Dendritic cell treated with granulocyte-macrophage colony-stimulating factor and Interleukin-4, amounts not matched to agents 40 ng/mL and 50 ng/mL, for 4 days (primary cell): ENCODE measurements around the gene LRIG2.
"Not testable (repeated sequence)": the region's sequence is repeated elsewhere in the genome, so short reads cannot be mapped to it uniquely, and the experiment has no call there.

Experiments
- H3K27ac Mint-ChIP-seq: one replicate; pipeline ENCODE4 v1.8.0; 2022; ENCODE audit warnings: mild to moderate bottlenecking, mixed read lengths
- H3K27me3 Mint-ChIP-seq: one replicate; pipeline ENCODE4 v1.8.0; 2022; ENCODE audit warnings: mild to moderate bottlenecking, mixed read lengths
- H3K36me3 Mint-ChIP-seq: one replicate; pipeline ENCODE4 v1.8.0; 2022; ENCODE audit warnings: low read depth, mixed read lengths
- H3K4me1 Mint-ChIP-seq: one replicate; pipeline ENCODE4 v1.8.0; 2022; ENCODE audit warnings: low read depth, mixed read lengths
- H3K4me3 Mint-ChIP-seq: one replicate; pipeline ENCODE4 v1.8.0; 2022; ENCODE audit warnings: mild to moderate bottlenecking, moderate library complexity, mixed read lengths
- H3K9me3 Mint-ChIP-seq: one replicate; pipeline ENCODE4 v1.8.0; 2022; ENCODE audit warnings: mixed read lengths
- intact Hi-C: fragments of 100-400 bp; cut with micrococcal nuclease; formaldehyde crosslinking; loops from one replicate; pipeline ENCODE4 v1.15.0; 2022

Gene LRIG2

GRCh38 chr1:113072757-113073478 is at the start of gene LRIG2:
Gene LRIG2 (plus strand): TSS chr1:113073198. CDS start chr1:113073407, 209 bp downstream.
- H3K4me1 Mint-ChIP-seq: peaks cover 26% of the 10 kb centered on the region
- intact Hi-C loops: loop anchor here (2.0 to 5.0 kb wide), 2 partner anchors 116 to 358 kb away; partner anchors contain the start of genes PPM1J and SLC16A1
- no peaks in the 10 kb centered on the region for H3K9me3 Mint-ChIP-seq

GRCh38 chr1:113023316-113023715 is 49.7 kb upstream of the LRIG2 start:
- H3K9me3 Mint-ChIP-seq: not testable (repeated sequence)

More at GRCh38 chr1:113072757-113073478, at the start of gene LRIG2:
- H3K27me3 Mint-ChIP-seq: no peaks in the 10 kb centered on the region
- H3K36me3 Mint-ChIP-seq: peaks cover 39% of the 10 kb centered on the region
- H3K27ac Mint-ChIP-seq: peak within 1 kb of the TSS; percentile 96
- H3K4me3 Mint-ChIP-seq: peak within 1 kb of the TSS; percentile 92

DNA sequence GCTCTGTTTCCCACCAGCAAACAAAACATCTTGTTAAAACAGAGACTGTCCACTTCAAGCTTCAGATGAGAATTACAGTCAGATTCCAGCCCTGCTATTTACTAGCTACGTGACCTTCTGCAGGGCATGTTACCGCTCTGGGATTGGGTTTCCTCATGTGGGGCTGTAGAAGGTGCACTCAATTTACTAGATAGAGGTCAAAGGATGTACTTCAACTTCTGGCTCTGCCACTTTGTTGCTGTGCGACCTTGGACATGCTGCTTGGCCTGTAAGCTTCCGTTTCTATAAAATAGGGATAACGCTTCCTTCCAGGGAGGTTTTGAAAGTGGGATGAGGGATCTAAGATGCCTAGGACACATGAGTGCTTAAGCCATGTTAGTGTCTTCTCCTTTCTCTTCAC is 46.0 kb upstream of the LRIG2 start:
- Mint-ChIP-seq H3K4me3 (no peak overlapping the region), H3K27me3 (no peaks in the 10 kb centered on the region), H3K27ac (no peak overlapping the region), H3K36me3 (no peaks in the 10 kb centered on the region), H3K9me3 (no peaks in the 10 kb centered on the region), H3K4me1 (peaks cover 18% of the 10 kb centered on the region)
- intact Hi-C loops: no loop called here

More at GRCh38 chr1:113023316-113023715, 49.7 kb upstream of the LRIG2 start:
- intact Hi-C loops, H3K27ac Mint-ChIP-seq, H3K4me3 Mint-ChIP-seq, H3K4me1 Mint-ChIP-seq, H3K36me3 Mint-ChIP-seq, H3K27me3 Mint-ChIP-seq: not testable (repeated sequence)

GRCh38 chr1:113027449-113027848 is 45.5 kb upstream of the LRIG2 start:
- no peak overlapping the region for H3K27ac Mint-ChIP-seq
- no peaks in the 10 kb centered on the region for H3K27me3 Mint-ChIP-seq
- no peak overlapping the region for H3K4me3 Mint-ChIP-seq

DNA sequence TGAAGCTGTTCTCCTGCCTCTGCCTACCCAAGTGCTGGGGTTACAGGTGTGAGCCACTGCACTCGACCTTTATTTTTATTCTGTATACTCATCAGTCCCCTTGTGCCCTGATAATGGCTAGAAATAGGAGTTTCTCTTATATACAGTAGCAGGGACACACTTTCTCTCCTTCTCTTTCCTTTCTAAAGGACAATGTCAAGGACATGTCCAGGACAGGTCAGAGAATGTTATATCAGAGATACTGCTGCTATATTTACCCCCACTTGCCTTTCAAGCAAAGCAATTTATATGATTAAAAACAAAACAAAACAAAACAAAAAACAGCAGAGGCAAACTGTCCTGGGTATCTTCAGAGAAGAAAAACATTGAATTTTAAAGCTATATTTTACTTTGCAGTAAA is 43.2 kb upstream of the LRIG2 start:
- Mint-ChIP-seq H3K4me3 (no peak overlapping the region), H3K9me3 (no peaks in the 10 kb centered on the region), H3K4me1 (peaks cover 18% of the 10 kb centered on the region), H3K27ac (no peak overlapping the region), H3K36me3 (no peaks in the 10 kb centered on the region), H3K27me3 (no peaks in the 10 kb centered on the region)
- intact Hi-C loops: no loop called here

More at GRCh38 chr1:113027449-113027848, 45.5 kb upstream of the LRIG2 start:
- Mint-ChIP-seq H3K4me1 (peaks cover 18% of the 10 kb centered on the region), H3K36me3 (no peaks in the 10 kb centered on the region), H3K9me3 (no peaks in the 10 kb centered on the region)
- intact Hi-C loops: no loop called here

- no peaks in the 10 kb centered on the region for H3K9me3 Mint-ChIP-seq
- H3K27ac Mint-ChIP-seq: peak overlapping the region; percentile 17
- intact Hi-C loops: no loop called here
These were observed 41.6 kb upstream of the LRIG2 start for GRCh38 chr1:113031171-113031933.

DNA sequence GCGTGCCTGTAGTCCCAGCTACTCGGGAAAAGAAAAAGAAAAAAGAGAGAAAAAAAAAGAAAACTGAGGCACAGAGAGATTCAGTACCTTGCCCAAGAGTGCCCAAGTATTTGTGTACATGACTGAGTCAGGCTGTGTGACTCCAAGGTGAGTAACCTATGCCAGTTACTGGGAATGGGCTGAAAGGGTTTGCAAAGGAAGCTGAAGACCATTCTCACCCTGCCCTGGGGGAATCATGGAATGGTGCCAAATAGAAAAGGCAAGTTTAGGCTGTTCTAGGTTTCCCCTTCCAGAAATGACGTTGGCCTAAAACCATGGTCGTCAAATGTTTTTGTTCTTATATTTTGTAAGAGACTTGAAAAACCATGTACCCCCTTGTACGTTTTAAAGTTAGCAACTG is 37.9 kb upstream of the LRIG2 start:
- H3K4me1 Mint-ChIP-seq: peaks cover 13% of the 10 kb centered on the region
- peaks cover 6% of the 10 kb centered on the region for H3K27me3 Mint-ChIP-seq
- no peak overlapping the region for H3K27ac Mint-ChIP-seq
- intact Hi-C loops: no loop called here
- no peaks in the 10 kb centered on the region for H3K9me3 Mint-ChIP-seq
- no peaks in the 10 kb centered on the region for H3K36me3 Mint-ChIP-seq
- H3K4me3 Mint-ChIP-seq: no peak overlapping the region

More at GRCh38 chr1:113031171-113031933, 41.6 kb upstream of the LRIG2 start:
- H3K36me3 Mint-ChIP-seq: no peaks in the 10 kb centered on the region
- H3K4me1 Mint-ChIP-seq: peaks cover 18% of the 10 kb centered on the region
- H3K27me3 Mint-ChIP-seq: no peaks in the 10 kb centered on the region
- no peak overlapping the region for H3K4me3 Mint-ChIP-seq

- H3K36me3 Mint-ChIP-seq: no peaks in the 10 kb centered on the region
- intact Hi-C loops: no loop called here
- peaks cover 6% of the 10 kb centered on the region for H3K27me3 Mint-ChIP-seq
- no peaks in the 10 kb centered on the region for H3K9me3 Mint-ChIP-seq
- no peaks in the 10 kb centered on the region for H3K4me1 Mint-ChIP-seq
- no peak overlapping the region for H3K27ac Mint-ChIP-seq
- H3K4me3 Mint-ChIP-seq: no peak overlapping the region
These were observed 36.2 kb upstream of the LRIG2 start for GRCh38 chr1:113036639-113037321.

GRCh38 chr1:113040041-113040440 is 33.0 kb upstream of the LRIG2 start:
- no peaks in the 10 kb centered on the region for H3K9me3 Mint-ChIP-seq
- no peaks in the 10 kb centered on the region for H3K36me3 Mint-ChIP-seq
- H3K27ac Mint-ChIP-seq: no peak overlapping the region
- H3K4me1 Mint-ChIP-seq: peaks cover 26% of the 10 kb centered on the region
- intact Hi-C loops: no loop called here
- peaks cover 6% of the 10 kb centered on the region for H3K27me3 Mint-ChIP-seq
- H3K4me3 Mint-ChIP-seq: no peak overlapping the region

DNA sequence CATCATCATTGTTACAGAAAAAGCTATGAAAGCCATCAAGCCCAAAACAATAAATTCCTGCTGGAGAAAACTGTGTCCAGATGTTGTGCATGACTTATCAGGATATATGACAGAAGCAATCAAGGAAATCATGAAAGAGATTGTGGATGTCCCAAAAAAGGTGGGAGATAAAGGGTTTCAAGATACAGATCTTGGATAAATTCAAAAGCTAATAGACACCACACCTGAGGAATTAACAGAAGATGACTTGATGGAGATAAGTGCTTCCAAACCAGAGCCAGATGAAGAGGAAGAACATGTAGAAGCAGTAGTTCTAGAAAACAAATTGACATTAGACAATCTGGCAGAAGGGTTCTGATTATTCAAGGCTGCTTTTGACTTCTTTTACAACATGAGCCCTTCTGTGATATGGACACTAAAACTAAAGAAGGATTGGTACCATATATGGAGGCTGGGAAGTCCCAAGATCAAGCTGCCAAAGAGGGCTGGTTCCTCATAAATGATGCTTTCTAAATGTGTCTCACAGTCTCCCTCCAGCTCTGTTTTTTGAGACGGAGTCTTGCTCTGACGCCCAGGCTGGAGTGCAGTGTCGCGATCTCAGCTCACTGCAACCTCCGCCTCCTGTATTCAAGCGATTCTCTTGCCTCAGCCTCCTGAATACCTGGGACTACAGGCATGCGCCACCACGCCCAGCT is 32.1 kb upstream of the LRIG2 start:
- H3K9me3 Mint-ChIP-seq: no peaks in the 10 kb centered on the region
- intact Hi-C loops: no loop called here
- H3K4me3 Mint-ChIP-seq: no peak overlapping the region
- no peaks in the 10 kb centered on the region for H3K36me3 Mint-ChIP-seq
- peaks cover 31% of the 10 kb centered on the region for H3K4me1 Mint-ChIP-seq
- H3K27me3 Mint-ChIP-seq: peaks cover 6% of the 10 kb centered on the region
- no peak overlapping the region for H3K27ac Mint-ChIP-seq

- Mint-ChIP-seq H3K27ac (no peak overlapping the region), H3K4me3 (no peak overlapping the region), H3K27me3 (peaks cover 4% of the 10 kb centered on the region), H3K9me3 (no peaks in the 10 kb centered on the region), H3K36me3 (no peaks in the 10 kb centered on the region), H3K4me1 (peaks cover 36% of the 10 kb centered on the region)
- intact Hi-C loops: loop anchor here (1.0 to 2.0 kb wide), 4 partner anchors 85 to 323 kb away; partner anchors contain the start of gene SLC16A1
These were observed 31.3 kb upstream of the LRIG2 start for GRCh38 chr1:113041569-113042284.

GRCh38 chr1:113042285-113043143 is 30.5 kb upstream of the LRIG2 start:
- no peak overlapping the region for H3K4me3 Mint-ChIP-seq
- H3K4me1 Mint-ChIP-seq: peaks cover 42% of the 10 kb centered on the region
- intact Hi-C loops: loop anchor here (1.0 to 2.0 kb wide), 4 partner anchors 86 to 324 kb away; partner anchors contain the start of gene SLC16A1
- H3K9me3 Mint-ChIP-seq: no peaks in the 10 kb centered on the region
- peak overlapping the region; percentile 80 for H3K27ac Mint-ChIP-seq
- no peaks in the 10 kb centered on the region for H3K36me3 Mint-ChIP-seq
- peaks cover 2% of the 10 kb centered on the region for H3K27me3 Mint-ChIP-seq
